K562 (cell line): Measurements from ENCODE around the gene TTBK1. TPM values are rescaled to one million over a fixed set of nuclear protein-coding genes. Genes with fewer than 3 reads are reported as not detected.

Source experiments
- ATAC-seq: fragments of 200-7000 bp; cut with Tn5 transposase; 3 replicates; pipeline ENCODE4 v1.9.1; 2020; ENCODE audit warnings: moderate library complexity
- BruUV-seq: library from RNA; stranded (reverse); fragments of 400-500 nt; replicated peaks from 2 replicates; lab custom pipeline; 2021; lab: Mats Ljungman, UMichigan
- CTCF ChIA-PET: fragments of 300-600 bp; formaldehyde crosslinking; extraction: SDS; loops from one replicate; lab custom pipeline; 2021; ENCODE audit warnings: low intra/inter-chr PET ratio; lab: Yijun Ruan, JAX
- POLR2A ChIA-PET: fragments of 300-600, 350-650 bp; sonication (Branson Sonifier 250); formaldehyde crosslinking; extraction: SDS; loops from one replicate; lab custom pipeline; 2021; ENCODE audit warnings: antibody characterized with exemption, inconsistent platforms; lab: Yijun Ruan, JAX
- DNase-seq, 4 experiments: peaks; one replicate each; pipeline versions ENCODE4 v3.0.0 to v3.0.0-alpha.2; 2011 to 2018; ENCODE audit warnings: low spot score in 3 of 4, mixed read lengths in 3 of 4; ENCODE audit errors: extremely low read depth in 1 of 4
- FAIRE-seq: peaks from 2 replicates; lab custom pipeline; 2011; peaks lifted over from hg19 to GRCh38; lab: Jason Lieb, UNC
- H2AFZ ChIP-seq: 2 replicates; pipeline ENCODE4 v1.6.0; 2011; ENCODE audit warnings: low read depth, low read length, control low read depth, inconsistent platforms
- H3K27ac ChIP-seq: fragments of 200-600 bp; 3 replicates; pipeline ENCODE4 v1.8.0; 2011; ENCODE audit warnings: low read depth, mild to moderate bottlenecking, control low read depth, inconsistent platforms, low read length, moderate library complexity, mixed read lengths; ENCODE audit errors: extremely low read depth
- H3K27me3 ChIP-seq, 2 experiments: fragments of 300-600 bp in 1 of 2; 2 replicates in 1 of 2; 3 replicates in 1 of 2; pipeline versions ENCODE4 v1.6.0 to v1.8.0; 2011; ENCODE audit warnings: inconsistent platforms in 2 of 2, low read length in 2 of 2, mild to moderate bottlenecking in 1 of 2, mixed read lengths in 1 of 2, moderate library complexity in 1 of 2; ENCODE audit not compliant: control insufficient read depth in 2 of 2, insufficient read depth in 2 of 2
- H3K36me3 ChIP-seq: fragments of 300-600 bp; 3 replicates; pipeline ENCODE4 v1.8.0; 2011; ENCODE audit warnings: mild to moderate bottlenecking, low read length, inconsistent platforms; ENCODE audit not compliant: control insufficient read depth, insufficient read depth
- H3K4me1 ChIP-seq, 2 experiments: fragments of 200-600 bp in 1 of 2; replicated peaks in 1 of 2; 2 replicates in 1 of 2; 3 replicates in 1 of 2; pipeline versions ENCODE4 v1.5.1 to v1.8.0; 2011; ENCODE audit warnings: inconsistent platforms in 2 of 2, low read length in 2 of 2, mild to moderate bottlenecking in 1 of 2, mixed read lengths in 1 of 2, moderate library complexity in 1 of 2; ENCODE audit not compliant: control insufficient read depth in 2 of 2, insufficient read depth in 2 of 2
- H3K4me2 ChIP-seq: 2 replicates; pipeline ENCODE4 v1.6.1; 2011; ENCODE audit warnings: low read length, control low read depth, inconsistent platforms, mixed read lengths; ENCODE audit not compliant: insufficient read depth
- H3K4me3 ChIP-seq: fragments of 200-600 bp; sonication (generic), shearing (Covaris generic); 2 replicates; pipeline ENCODE4 v1.5.1; 2016; ENCODE audit warnings: control low read depth, inconsistent platforms
- H3K79me2 ChIP-seq: fragments of 200-600 bp; 3 replicates; pipeline ENCODE4 v1.8.0; 2011; ENCODE audit warnings: low read length, inconsistent platforms; ENCODE audit not compliant: control insufficient read depth, insufficient read depth
- H3K9ac ChIP-seq, 2 experiments: 2 replicates each; pipeline versions ENCODE4 v1.6.0 to v1.6.1; 2011; ENCODE audit warnings: low read depth in 2 of 2, low read length in 2 of 2, control low read depth in 1 of 2, inconsistent platforms in 1 of 2, mild to moderate bottlenecking in 1 of 2, mixed read lengths in 1 of 2; ENCODE audit not compliant: insufficient read depth in 1 of 2
- H3K9me1 ChIP-seq: one replicate; pipeline ENCODE4 v1.6.0; 2011; ENCODE audit warnings: inconsistent platforms, mild to moderate bottlenecking, low read length, moderate library complexity; ENCODE audit not compliant: control insufficient read depth, insufficient read depth
- H3K9me3 ChIP-seq: replicated peaks from 2 replicates; pipeline ENCODE4 v1.5.1; 2011; ENCODE audit warnings: low read depth, low read length, inconsistent platforms; ENCODE audit not compliant: control insufficient read depth, insufficient read depth
- H4K20me1 ChIP-seq: replicated peaks from 2 replicates; pipeline ENCODE4 v1.6.1; 2011; ENCODE audit warnings: low read length, inconsistent platforms, mixed read lengths; ENCODE audit not compliant: control insufficient read depth, insufficient read depth
- ELF2 ChIP-seq: fragments of 250-450 bp; sonication (Bioruptor Pico); IDR thresholded peaks from 2 replicates; pipeline ENCODE4 v1.5.0; 2021; ENCODE audit warnings: mild to moderate bottlenecking
- KDM5B ChIP-seq: fragments of 200-600 bp; sonication (generic); IDR thresholded peaks from 2 replicates; pipeline ENCODE4 v1.6.1; 2012; ENCODE audit warnings: low read depth, mild to moderate bottlenecking, moderate library complexity, low read length, control low read depth, inconsistent platforms; ENCODE audit not compliant: insufficient replicate concordance
- L3MBTL2 ChIP-seq: fragments of 450-650 bp; IDR thresholded peaks from 2 replicates; pipeline ENCODE4 v1.6.1; 2016; ENCODE audit warnings: mild to moderate bottlenecking, moderate library complexity
- RCOR1 ChIP-seq, 2 experiments: IDR thresholded peaks; 2 replicates each; pipeline ENCODE4 v1.6.1; 2012; ENCODE audit warnings: low read depth in 2 of 2, low read length in 2 of 2, borderline replicate concordance in 1 of 2, improper control_type of control experiment in 1 of 2
- RUNX1 ChIP-seq: sonication (generic); IDR thresholded peaks from 2 replicates; pipeline ENCODE4 v1.6.1; 2016; ENCODE audit warnings: antibody characterized with exemption, low read depth
- SIN3B ChIP-seq: fragments of 450-650 bp; IDR thresholded peaks from 2 replicates; pipeline ENCODE4 v1.6.1; 2017; ENCODE audit warnings: low read depth, mild to moderate bottlenecking, moderate library complexity
- SMAD4 ChIP-seq: fragments of 250-450 bp; sonication (Bioruptor Pico); conservative IDR thresholded peaks from 2 replicates; pipeline ENCODE4 v1.8.0; 2021; ENCODE audit warnings: inconsistent platforms, mild to moderate bottlenecking, moderate library complexity
- ZFP36 ChIP-seq: fragments of 150-350 bp; IDR thresholded peaks from 2 replicates; pipeline ENCODE4 v1.6.1; 2018; ENCODE audit warnings: low read length, low read depth; ENCODE audit not compliant: partially characterized antibody
- ZKSCAN1 ChIP-seq: fragments of 150-350 bp; IDR thresholded peaks from 2 replicates; pipeline ENCODE4 v1.6.1; 2016; ENCODE audit warnings: low read depth, low read length
- ZNF263 ChIP-seq: sonication (generic); formaldehyde crosslinking; IDR thresholded peaks from 2 replicates; pipeline ENCODE4 v1.8.0; 2022; ENCODE audit warnings: mild to moderate bottlenecking, missing genetic modification reagents, borderline replicate concordance
- WGBS: fragments of 100-300 bp; shearing (Covaris generic); methylation state at CpG from one replicate; pipeline ENCODE4 v1.1.6; 2016; ENCODE audit warnings: low coverage, mixed read lengths; ENCODE audit not compliant: insufficient coverage; ENCODE audit errors: missing lambda C conversion rate; 5-methylcytosine and 5-hydroxymethylcytosine counted together
- in situ Hi-C: fragments of 300-500 bp; cut with MboI; formaldehyde crosslinking; loops from 4 replicates; pipeline ENCODE4 v1.15.0; 2018; ENCODE audit warnings: inconsistent platforms, mixed read lengths
- intact Hi-C: fragments of 100-400 bp; cut with micrococcal nuclease; formaldehyde crosslinking; loops from 2 replicates; pipeline ENCODE4 v1.14.2; 2022
- polyA plus RNA-seq, 8 experiments: library from polyadenylated mRNA; depleted of rRNA in 4 of 8; stranded (reverse) in 5 of 8; unstranded in 3 of 8; fragments of >200 nt; fragmentation: Nextera tagmentation in 2 of 8; fragmentation: Illumina TruSeq in 1 of 8; extraction: Ambion mirVana in 2 of 8; extraction: Trizol in 1 of 8; gene quantifications; 2 replicates each; pipeline versions ENCODE4 v1.2.1 to v1.2.3, GENCODE V29; 2011 to 2014; ENCODE audit warnings: inconsistent platforms in 1 of 8, missing spikeins in 1 of 8
- total RNA-seq, 7 experiments: library from RNA; depleted of rRNA in 6 of 7; stranded (reverse); fragments of >200 nt in 6 of 7; fragmentation: Illumina TruSeq in 2 of 7; extraction: Trizol in 2 of 7; gene quantifications; 2 replicates each; pipeline versions ENCODE4 v1.2.1 to v1.2.3, GENCODE V29; 2011 to 2021; ENCODE audit warnings: low replicate concordance in 1 of 7
- TF ChIP-seq, protein P1 (sequence below): sonication (generic); formaldehyde crosslinking; IDR thresholded peaks from 2 replicates; pipeline ENCODE4 v1.9.0; 2022; ENCODE audit warnings: mild to moderate bottlenecking, missing genetic modification reagents
- TF ChIP-seq, protein P2 (sequence below): fragments of 450-650 bp; IDR thresholded peaks from 2 replicates; pipeline ENCODE4 v1.6.1; 2016; ENCODE audit warnings: borderline replicate concordance
- TF ChIP-seq, protein P3 (sequence below), 2 experiments: fragments of 450-650 bp; IDR thresholded peaks; 2 replicates each; pipeline ENCODE4 v1.6.1; 2016
- TF ChIP-seq, protein P4 (sequence below): fragments of 450-650 bp; IDR thresholded peaks from 2 replicates; pipeline ENCODE4 v1.6.1; 2016; ENCODE audit warnings: antibody characterized with exemption
- TF ChIP-seq, protein P5 (sequence below): fragments of 450-650 bp; IDR thresholded peaks from 2 replicates; pipeline ENCODE4 v1.6.1; 2016

TTBK1 gene
- total and polyA plus RNA-seq, 9 of the 15 experiments (the other 6 are each of a cell fraction or from before 2014, with no cell fraction given) = not detected

DNA sequence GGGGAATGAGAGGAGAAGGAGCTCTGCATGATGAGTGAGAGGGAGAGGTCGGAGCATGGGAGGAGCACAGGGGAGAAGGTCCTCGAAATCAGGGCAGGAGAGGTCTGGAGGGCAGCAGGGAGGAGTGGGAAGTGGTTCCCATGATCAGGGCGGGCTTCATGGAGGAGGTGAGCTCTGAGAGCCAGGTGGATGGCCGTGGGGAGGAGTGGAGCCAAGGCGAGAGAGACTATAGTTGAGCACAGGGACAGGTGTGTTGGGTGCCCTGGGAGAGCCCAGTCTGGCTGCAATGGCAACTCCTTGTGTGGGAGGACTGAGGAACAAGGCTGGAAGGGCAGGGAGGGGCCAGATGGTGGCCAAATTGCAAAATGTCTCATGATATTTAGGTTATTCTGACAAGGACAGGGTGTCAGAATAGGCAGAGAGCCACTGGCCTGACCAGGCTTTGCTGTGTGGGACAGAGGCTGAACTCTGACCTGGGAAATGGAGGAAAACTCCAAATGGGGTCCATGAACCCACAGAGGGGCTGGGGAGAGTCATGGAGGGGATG is 21.4 kb downstream of the TTBK1 start:
- Histone ChIP-seq H2AFZ (no peak overlapping the region), H3K9ac (no peak overlapping the region; a peak in 1 of 4 replicates), H3K4me3 (no peak overlapping the region), H3K4me1 (peaks cover 27 to 39% of the 10 kb centered on the region in 2 experiments), H3K9me3 (no peaks in the 10 kb centered on the region), H3K79me2 (no peaks in the 10 kb centered on the region), H4K20me1 (peaks cover 4% of the 10 kb centered on the region; the same call in 1 of the 2 replicates), H3K9me1 (no peaks in the 10 kb centered on the region), H3K4me2 (no peak overlapping the region), H3K27ac (no peak overlapping the region), H3K27me3 (peaks cover 0 to 4% of the 10 kb centered on the region in 2 experiments; a peak in 1 of 5 replicates), H3K36me3 (no peaks in the 10 kb centered on the region)
- FAIRE-seq (no peak), ATAC-seq (no peak), DNase-seq (no peak)
- ChIA-PET CTCF (no interaction called here), POLR2A (interaction anchor here (0.6 to 1.1 kb wide), 3 partner anchors 35 to 299 kb away, joined by 3 to 4 read pairs (median 4); partner anchors contain the start of gene DNPH1)
- 12% methylated on average over 5 of the region's 5 CpGs for WGBS
- intact Hi-C loops (loop anchor here (5.0 to 10.0 kb wide), 3 partner anchors 133 to 810 kb away; no protein-coding TSS in a partner anchor), in situ Hi-C loops (loop anchor here (5.0 kb wide), 1 partner anchor 228 kb away; no protein-coding TSS in a partner anchor)
- TF ChIP-seq, protein P1, sequence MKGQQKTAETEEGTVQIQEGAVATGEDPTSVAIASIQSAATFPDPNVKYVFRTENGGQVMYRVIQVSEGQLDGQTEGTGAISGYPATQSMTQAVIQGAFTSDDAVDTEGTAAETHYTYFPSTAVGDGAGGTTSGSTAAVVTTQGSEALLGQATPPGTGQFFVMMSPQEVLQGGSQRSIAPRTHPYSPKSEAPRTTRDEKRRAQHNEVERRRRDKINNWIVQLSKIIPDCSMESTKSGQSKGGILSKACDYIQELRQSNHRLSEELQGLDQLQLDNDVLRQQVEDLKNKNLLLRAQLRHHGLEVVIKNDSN (CRISPR knock-in tag) = peak; percentile 8; the same call in 1 of the 2 replicates
- TF ChIP-seq, protein P2, sequence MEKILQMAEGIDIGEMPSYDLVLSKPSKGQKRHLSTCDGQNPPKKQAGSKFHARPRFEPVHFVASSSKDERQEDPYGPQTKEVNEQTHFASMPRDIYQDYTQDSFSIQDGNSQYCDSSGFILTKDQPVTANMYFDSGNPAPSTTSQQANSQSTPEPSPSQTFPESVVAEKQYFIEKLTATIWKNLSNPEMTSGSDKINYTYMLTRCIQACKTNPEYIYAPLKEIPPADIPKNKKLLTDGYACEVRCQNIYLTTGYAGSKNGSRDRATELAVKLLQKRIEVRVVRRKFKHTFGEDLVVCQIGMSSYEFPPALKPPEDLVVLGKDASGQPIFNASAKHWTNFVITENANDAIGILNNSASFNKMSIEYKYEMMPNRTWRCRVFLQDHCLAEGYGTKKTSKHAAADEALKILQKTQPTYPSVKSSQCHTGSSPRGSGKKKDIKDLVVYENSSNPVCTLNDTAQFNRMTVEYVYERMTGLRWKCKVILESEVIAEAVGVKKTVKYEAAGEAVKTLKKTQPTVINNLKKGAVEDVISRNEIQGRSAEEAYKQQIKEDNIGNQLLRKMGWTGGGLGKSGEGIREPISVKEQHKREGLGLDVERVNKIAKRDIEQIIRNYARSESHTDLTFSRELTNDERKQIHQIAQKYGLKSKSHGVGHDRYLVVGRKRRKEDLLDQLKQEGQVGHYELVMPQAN = no peak
- TF ChIP-seq SMAD4 (CRISPR knock-in tag) (no peak), KDM5B (no peak), ZKSCAN1 (no peak), L3MBTL2 (no peak), RUNX1 (no peak), RCOR1 (IDR thresholded peaks at IDR 0.05; ENCODE audit: borderline replicate concordance in 1 of 2, low read depth in 2 of 2, low read length in 2 of 2) (no peak), ZFP36 (peak; percentile 89), ELF2 (CRISPR knock-in tag) (no peak), SIN3B (no peak), ZNF263 (CRISPR knock-in tag) (peak; percentile 81)
- TF ChIP-seq, protein P3, sequence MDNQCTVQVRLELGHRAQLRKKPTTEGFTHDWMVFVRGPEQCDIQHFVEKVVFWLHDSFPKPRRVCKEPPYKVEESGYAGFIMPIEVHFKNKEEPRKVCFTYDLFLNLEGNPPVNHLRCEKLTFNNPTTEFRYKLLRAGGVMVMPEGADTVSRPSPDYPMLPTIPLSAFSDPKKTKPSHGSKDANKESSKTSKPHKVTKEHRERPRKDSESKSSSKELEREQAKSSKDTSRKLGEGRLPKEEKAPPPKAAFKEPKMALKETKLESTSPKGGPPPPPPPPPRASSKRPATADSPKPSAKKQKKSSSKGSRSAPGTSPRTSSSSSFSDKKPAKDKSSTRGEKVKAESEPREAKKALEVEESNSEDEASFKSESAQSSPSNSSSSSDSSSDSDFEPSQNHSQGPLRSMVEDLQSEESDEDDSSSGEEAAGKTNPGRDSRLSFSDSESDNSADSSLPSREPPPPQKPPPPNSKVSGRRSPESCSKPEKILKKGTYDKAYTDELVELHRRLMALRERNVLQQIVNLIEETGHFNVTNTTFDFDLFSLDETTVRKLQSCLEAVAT (IDR thresholded peaks at IDR 0.05) = no peak
- TF ChIP-seq, protein P4, sequence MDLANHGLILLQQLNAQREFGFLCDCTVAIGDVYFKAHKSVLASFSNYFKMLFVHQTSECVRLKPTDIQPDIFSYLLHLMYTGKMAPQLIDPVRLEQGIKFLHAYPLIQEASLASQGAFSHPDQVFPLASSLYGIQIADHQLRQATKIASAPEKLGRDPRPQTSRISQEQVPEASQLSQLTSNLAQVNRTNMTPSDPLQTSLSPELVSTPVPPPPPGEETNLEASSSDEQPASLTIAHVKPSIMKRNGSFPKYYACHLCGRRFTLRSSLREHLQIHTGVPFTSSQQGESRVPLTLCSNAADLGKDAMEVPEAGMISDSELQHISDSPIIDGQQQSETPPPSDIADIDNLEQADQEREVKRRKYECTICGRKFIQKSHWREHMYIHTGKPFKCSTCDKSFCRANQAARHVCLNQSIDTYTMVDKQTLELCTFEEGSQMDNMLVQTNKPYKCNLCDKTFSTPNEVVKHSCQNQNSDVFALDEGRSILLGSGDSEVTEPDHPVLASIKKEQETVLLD = no peak
- TF ChIP-seq, protein P5, sequence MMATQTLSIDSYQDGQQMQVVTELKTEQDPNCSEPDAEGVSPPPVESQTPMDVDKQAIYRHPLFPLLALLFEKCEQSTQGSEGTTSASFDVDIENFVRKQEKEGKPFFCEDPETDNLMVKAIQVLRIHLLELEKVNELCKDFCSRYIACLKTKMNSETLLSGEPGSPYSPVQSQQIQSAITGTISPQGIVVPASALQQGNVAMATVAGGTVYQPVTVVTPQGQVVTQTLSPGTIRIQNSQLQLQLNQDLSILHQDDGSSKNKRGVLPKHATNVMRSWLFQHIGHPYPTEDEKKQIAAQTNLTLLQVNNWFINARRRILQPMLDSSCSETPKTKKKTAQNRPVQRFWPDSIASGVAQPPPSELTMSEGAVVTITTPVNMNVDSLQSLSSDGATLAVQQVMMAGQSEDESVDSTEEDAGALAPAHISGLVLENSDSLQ = no peak
- no TSS peak for BruUV-seq
